Esophagus squamous epithelium (tissue), 5 donors: ENCODE results near the gene ROM1. TPM values are rescaled to one million over a fixed set of nuclear protein-coding genes. Genes with fewer than 3 reads are reported as not detected.

Experiments
- DNase-seq: peaks from one replicate; lab custom pipeline; 2025; lab: John Stamatoyannopoulos, UW
- H3K27ac ChIP-seq, 4 donors: fragments of 200-600 bp; sonication (generic); one replicate each; pipeline ENCODE4 v1.5.1; 2016 to 2019; ENCODE audit warnings: mild to moderate bottlenecking in 1 of 4
- H3K27me3 ChIP-seq, 4 donors: fragments of 200-600 bp; sonication (generic); 1 replicate in 3 of 4; 2 replicates in 1 of 4; pipeline versions ENCODE4 v1.5.1 to v1.6.0; 2017 to 2021; ENCODE audit warnings: antibody characterized with exemption in 1 of 4
- H3K36me3 ChIP-seq, 3 donors: fragments of 200-600 bp; sonication (generic); one replicate each; pipeline ENCODE4 v1.5.1; 2016 to 2019
- H3K4me1 ChIP-seq, 3 donors: fragments of 200-600 bp; sonication (generic); one replicate each; pipeline ENCODE4 v1.5.1; 2017 to 2019
- H3K4me3 ChIP-seq, 4 donors: fragments of 200-600 bp; sonication (generic); 1 replicate in 3 of 4; 2 replicates in 1 of 4; pipeline ENCODE4 v1.5.1; 2016 to 2019; ENCODE audit warnings: mild to moderate bottlenecking in 2 of 4, moderate library complexity in 1 of 4
- H3K9me3 ChIP-seq, 3 donors: fragments of 200-600 bp; sonication (generic); one replicate each; pipeline ENCODE4 v1.5.1; 2016 to 2019
- CTCF ChIP-seq, 6 experiments: fragments of 450-650 bp in 4 of 6; fragments of 200-600 bp in 2 of 6; sonication (generic) in 2 of 6; IDR thresholded peaks; one replicate each; pipeline ENCODE4 v1.5.1; 2016 to 2019; ENCODE audit warnings: antibody characterized with exemption in 6 of 6, mild to moderate bottlenecking in 4 of 6, moderate library complexity in 4 of 6
- POLR2A ChIP-seq, 4 donors: fragments of 450-650 bp; IDR thresholded peaks; one replicate each; pipeline ENCODE4 v1.6.1; 2017; ENCODE audit warnings: antibody characterized with exemption in 4 of 4, mild to moderate bottlenecking in 4 of 4, moderate library complexity in 3 of 4
- WGBS, 2 donors: methylation state at CpG; one replicate each; pipeline ENCODE4 v1.1.5; 2018; 5-methylcytosine and 5-hydroxymethylcytosine counted together
- intact Hi-C: fragments of 100-400 bp; cut with DNase I; formaldehyde crosslinking; loops from one replicate; pipeline ENCODE4 v1.15.0; 2022
- total RNA-seq, 4 donors: library from RNA; depleted of rRNA; stranded (reverse); fragments of >200 nt; gene quantifications; one replicate each; pipeline ENCODE4 v1.1.0, GENCODE V29; 2016
- donor health status: DM: yes; HTN: yes; CAD: no.

Gene ROM1
- total RNA-seq, 4 donors from 2014 or later = 5.5 to 10.8 (median 7.2) TPM

DNA sequence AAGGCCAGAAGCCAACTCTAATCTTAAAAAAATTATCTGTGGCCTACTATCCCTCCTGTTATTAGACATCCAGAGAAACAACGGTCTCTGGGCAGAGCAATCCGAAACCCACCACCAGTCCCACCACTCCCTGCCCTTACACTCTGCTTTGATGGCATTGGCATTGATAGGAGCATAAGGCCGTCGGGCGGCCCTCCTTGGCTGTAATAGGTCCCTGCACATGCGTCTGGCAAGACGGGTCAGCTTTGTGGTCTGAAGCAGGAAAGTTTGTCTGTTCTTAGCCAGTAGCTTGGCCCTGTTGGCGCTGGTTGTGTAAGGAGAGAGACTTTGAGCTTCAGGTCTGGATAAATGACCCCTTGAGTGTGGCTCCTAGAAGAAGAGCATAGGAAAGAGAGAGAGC, 17.9 kb upstream of the ROM1 start:
- no peak for DNase-seq
- WGBS, 2 donors = 82 to 92% methylated on average over 7 to 8 of the region's 8 CpGs
- intact Hi-C loops = loop anchor here (5.0 kb wide), 1 partner anchor 77 kb away; the partner anchor contains the start of genes LBHD1 and UQCC3
- H3K27me3 ChIP-seq = no peaks in the 10 kb centered on the region
- TF ChIP-seq CTCF (IDR thresholded peaks at IDR 0.05) = no peak
- no peak for TF ChIP-seq POLR2A (IDR thresholded peaks at IDR 0.05)
- H3K4me1 ChIP-seq = peaks cover 33 to 64% (median 39%) of the 10 kb centered on the region in 3 donors
- H3K9me3 ChIP-seq = no peaks in the 10 kb centered on the region
- H3K27ac ChIP-seq = no peak overlapping the region
- H3K4me3 ChIP-seq = no peak overlapping the region
- H3K36me3 ChIP-seq = peaks cover 37 to 62% (median 44%) of the 10 kb centered on the region in 3 donors

GRCh38 chr11:62599069-62599696, 13.9 kb upstream of the ROM1 start:
- peaks cover 27 to 60% (median 33%) of the 10 kb centered on the region in 3 donors for H3K4me1 ChIP-seq
- DNase-seq = peak; percentile 89
- peaks cover 31 to 54% (median 39%) of the 10 kb centered on the region in 3 donors for H3K36me3 ChIP-seq
- intact Hi-C loops = loop anchor here (5.0 kb wide), 1 partner anchor 73 kb away; the partner anchor contains the start of genes LBHD1 and UQCC3
- peak overlapping the region; percentile 89 to 99 (median 94) for H3K4me3 ChIP-seq
- TF ChIP-seq POLR2A (IDR thresholded peaks at IDR 0.05) (no peak), CTCF (IDR thresholded peaks at IDR 0.05) (peak in 1 of 6 experiments; percentile 17)
- WGBS, 2 donors = 28 to 39% methylated on average over 3 to 5 of the region's 7 CpGs
- no peaks in the 10 kb centered on the region for H3K27me3 ChIP-seq
- no peaks in the 10 kb centered on the region for H3K9me3 ChIP-seq
- H3K27ac ChIP-seq = peak overlapping the region; percentile 95 to 99 (median 98)

DNA sequence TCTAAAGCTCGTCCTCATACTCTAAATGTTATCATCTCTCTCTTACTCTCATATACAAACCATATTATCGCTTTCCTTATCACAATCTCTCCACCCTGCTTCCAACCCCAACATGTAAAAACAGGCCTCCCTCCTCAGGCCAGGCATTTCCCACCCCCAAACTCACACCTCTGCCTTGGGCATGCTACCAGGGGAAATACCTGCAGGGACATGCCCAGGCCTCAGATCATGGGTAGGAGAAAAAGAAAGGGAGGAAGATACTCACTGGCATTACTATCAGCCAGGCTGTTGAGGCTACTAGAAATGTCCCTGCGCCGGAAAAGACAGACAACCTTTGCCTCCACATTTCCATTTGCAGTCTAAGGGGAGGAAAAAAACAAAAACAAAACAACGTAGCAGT, 13.2 kb upstream of the ROM1 start:
- H3K9me3 ChIP-seq = no peaks in the 10 kb centered on the region
- H3K4me1 ChIP-seq = peaks cover 27 to 67% (median 33%) of the 10 kb centered on the region in 3 donors
- intact Hi-C loops = loop anchor here (5.0 kb wide), 1 partner anchor 72 kb away; the partner anchor contains the start of genes LBHD1 and UQCC3
- peak overlapping the region; percentile 95 to 99 (median 98) for H3K27ac ChIP-seq
- DNase-seq = no peak
- peak overlapping the region; percentile 89 to 99 (median 94) for H3K4me3 ChIP-seq
- H3K36me3 ChIP-seq = peaks cover 27 to 54% (median 35%) of the 10 kb centered on the region in 3 donors
- peak in 1 of 4 donors; percentile 42 for TF ChIP-seq POLR2A (IDR thresholded peaks at IDR 0.05)
- no peak for TF ChIP-seq CTCF (IDR thresholded peaks at IDR 0.05)
- H3K27me3 ChIP-seq = no peaks in the 10 kb centered on the region
- WGBS, 2 donors = 24 to 26% methylated on average over 5 of the region's 5 CpGs

- peak overlapping the region; percentile 95 to 99 (median 98) for H3K27ac ChIP-seq
- no peaks in the 10 kb centered on the region for H3K27me3 ChIP-seq
- no peaks in the 10 kb centered on the region for H3K9me3 ChIP-seq
- no peak for DNase-seq
- intact Hi-C loops = no loop called here
- WGBS, 2 donors = 1% methylated on average over 12 to 14 of the region's 26 CpGs
- peaks cover 24 to 54% (median 34%) of the 10 kb centered on the region in 3 donors for H3K36me3 ChIP-seq
- TF ChIP-seq CTCF (IDR thresholded peaks at IDR 0.05) = no peak
- TF ChIP-seq POLR2A (IDR thresholded peaks at IDR 0.05) = no peak
- H3K4me1 ChIP-seq = peaks cover 27 to 74% (median 33%) of the 10 kb centered on the region in 3 donors
- peak overlapping the region; percentile 89 to 99 (median 94) for H3K4me3 ChIP-seq
Measured at GRCh38 chr11:62600367-62601121, 12.5 kb upstream of the ROM1 start.

GRCh38 chr11:62601122-62601371, 12.0 kb upstream of the ROM1 start:
- peak overlapping the region; percentile 89 to 99 (median 94) for H3K4me3 ChIP-seq
- H3K4me1 ChIP-seq = peaks cover 27 to 79% (median 33%) of the 10 kb centered on the region in 3 donors
- TF ChIP-seq POLR2A (IDR thresholded peaks at IDR 0.05) = no peak
- TF ChIP-seq CTCF (IDR thresholded peaks at IDR 0.05) = no peak
- WGBS, 2 donors = 1% methylated on average over 24 of the region's 30 CpGs; no CpG with 5 or more reads in 1 of the 2 donors
- no peaks in the 10 kb centered on the region for H3K27me3 ChIP-seq
- no peak for DNase-seq
- H3K9me3 ChIP-seq = no peaks in the 10 kb centered on the region
- H3K36me3 ChIP-seq = peaks cover 19 to 54% (median 29%) of the 10 kb centered on the region in 3 donors
- intact Hi-C loops = no loop called here
- peak overlapping the region; percentile 95 to 99 (median 98) for H3K27ac ChIP-seq
